SK-N-SH (cell line): ENCODE results near the gene SPCS3. TPM values are rescaled to one million over a fixed set of nuclear protein-coding genes. Genes with fewer than 3 reads are reported as not detected.

ENCODE experiments used
- CTCF ChIA-PET: fragments of 300-600, 350-600 bp; formaldehyde crosslinking; extraction: SDS; loops from one replicate; lab custom pipeline; 2021; lab: Yijun Ruan, JAX
- POLR2A ChIA-PET: fragments of 350-600 bp; sonication (Branson Sonifier 250); formaldehyde crosslinking; extraction: SDS; loops from one replicate; lab custom pipeline; 2020; ENCODE audit warnings: antibody characterized with exemption, inconsistent platforms; lab: Yijun Ruan, JAX
- DNase-seq: peaks from one replicate; pipeline ENCODE4 v3.0.0; 2012
- H2AFZ ChIP-seq: fragments of 200-600 bp; sonication (generic); 2 replicates; pipeline ENCODE4 v1.8.1; 2016; ENCODE audit warnings: antibody characterized with exemption, mild to moderate bottlenecking, low read depth
- H3F3A ChIP-seq: fragments of 200-600 bp; sonication (generic); replicated peaks from 2 replicates; pipeline ENCODE3; 2016; ENCODE audit warnings: antibody characterized with exemption, mild to moderate bottlenecking; ENCODE audit not compliant: insufficient read depth
- H3K27ac ChIP-seq, 2 experiments: fragments of 200-500 bp in 1 of 2; fragments of 200-600 bp in 1 of 2; sonication (Bioruptor generic) in 1 of 2; sonication (generic), shearing (Covaris generic) in 1 of 2; 2 replicates each; pipeline versions ENCODE4 v1.5.1 to v1.6.1; 2014 to 2016; ENCODE audit warnings: low read depth in 2 of 2, inconsistent platforms in 1 of 2, low read length in 1 of 2, mild to moderate bottlenecking in 1 of 2, mixed read lengths in 1 of 2
- H3K27me3 ChIP-seq: fragments of 200-600 bp; sonication (generic), shearing (Covaris generic); 2 replicates; pipeline ENCODE4 v1.6.1; 2016; ENCODE audit warnings: mixed run types; ENCODE audit not compliant: insufficient read depth
- H3K36me3 ChIP-seq, 2 experiments: fragments of 200-500 bp in 1 of 2; fragments of 200-600 bp in 1 of 2; sonication (Bioruptor generic) in 1 of 2; sonication (generic) in 1 of 2; replicated peaks in 1 of 2; 2 replicates each; pipeline versions ENCODE3 to v1.5.1; 2014 to 2016; ENCODE audit warnings: low read length in 1 of 2, mild to moderate bottlenecking in 1 of 2; ENCODE audit not compliant: insufficient read depth in 2 of 2, control insufficient read depth in 1 of 2
- H3K4me1 ChIP-seq, 2 experiments: fragments of 200-500 bp in 1 of 2; fragments of 200-600 bp in 1 of 2; sonication (Bioruptor generic) in 1 of 2; sonication (generic), shearing (Covaris generic) in 1 of 2; 2 replicates each; pipeline versions ENCODE4 v1.5.1 to v1.6.1; 2014 to 2016; ENCODE audit warnings: low read depth in 1 of 2, low read length in 1 of 2, mixed run types in 1 of 2; ENCODE audit not compliant: insufficient read depth in 2 of 2, control insufficient read depth in 1 of 2
- H3K4me2 ChIP-seq: fragments of 200-600 bp; sonication (generic), shearing (Covaris generic); 2 replicates; pipeline ENCODE4 v1.6.1; 2017; ENCODE audit warnings: mixed run types
- H3K4me3 ChIP-seq, 2 experiments: fragments of 200-500 bp in 1 of 2; fragments of 200-600 bp in 1 of 2; sonication (Bioruptor generic) in 1 of 2; sonication (generic), shearing (Covaris generic) in 1 of 2; 2 replicates each; pipeline versions ENCODE4 v1.5.1 to v1.8.1; 2014 to 2016; ENCODE audit warnings: low read depth in 2 of 2, inconsistent platforms in 1 of 2, low read length in 1 of 2, mild to moderate bottlenecking in 1 of 2, mixed read lengths in 1 of 2, moderate library complexity in 1 of 2
- H3K79me2 ChIP-seq: fragments of 200-600 bp; sonication (generic); 2 replicates; pipeline ENCODE4 v1.8.1; 2017; ENCODE audit warnings: mild to moderate bottlenecking; ENCODE audit not compliant: insufficient read depth
- H3K9ac ChIP-seq: fragments of 200-600 bp; sonication (generic); 2 replicates; pipeline ENCODE4 v1.6.1; 2017; ENCODE audit warnings: mixed run types
- H3K9me2 ChIP-seq: fragments of 200-600 bp; sonication (generic); 2 replicates; pipeline ENCODE4 v1.6.1; 2017; ENCODE audit warnings: mixed run types
- H3K9me3 ChIP-seq: fragments of 200-600 bp; sonication (generic); 2 replicates; pipeline ENCODE4 v1.6.1; 2017; ENCODE audit warnings: mixed run types, mild to moderate bottlenecking, moderate library complexity
- H4K20me1 ChIP-seq: fragments of 200-600 bp; sonication (generic); 2 replicates; pipeline ENCODE4 v1.6.1; 2017; ENCODE audit warnings: mild to moderate bottlenecking, mixed run types; ENCODE audit not compliant: insufficient read depth
- CHD2 ChIP-seq: fragments of 150-350 bp; IDR thresholded peaks from 2 replicates; pipeline ENCODE4 v1.6.1; 2018; ENCODE audit warnings: low read length; ENCODE audit not compliant: partially characterized antibody
- CTCF ChIP-seq: fragments of 200-600 bp; sonication (generic); IDR thresholded peaks from 2 replicates; pipeline ENCODE4 v1.6.1; 2017; ENCODE audit warnings: antibody characterized with exemption, mild to moderate bottlenecking, moderate library complexity
- ELF1 ChIP-seq: IDR thresholded peaks from 2 replicates; pipeline ENCODE4 v1.4.0; 2012
- EP300 ChIP-seq, 2 experiments: IDR thresholded peaks; 2 replicates each; pipeline versions ENCODE4 v1.4.0 to v1.6.1; 2012; ENCODE audit warnings: borderline replicate concordance in 1 of 2, low read depth in 1 of 2, low read length in 1 of 2
- EZH2phosphoT487 ChIP-seq: fragments of 200-600 bp; sonication (generic); IDR thresholded peaks from 2 replicates; pipeline ENCODE4 v1.6.1; 2017; ENCODE audit warnings: low read depth, mixed run types, mild to moderate bottlenecking, antibody characterized with exemption, moderate library complexity, borderline replicate concordance
- FOXJ3 ChIP-seq: sonication (generic); formaldehyde crosslinking; IDR thresholded peaks from 2 replicates; pipeline ENCODE4 v1.5.1; 2020; ENCODE audit warnings: mild to moderate bottlenecking, missing genetic modification reagents
- FOXM1 ChIP-seq: IDR thresholded peaks from 2 replicates; pipeline ENCODE4 v1.4.0; 2012; ENCODE audit warnings: low read depth, mild to moderate bottlenecking
- JUND ChIP-seq: IDR thresholded peaks from 2 replicates; pipeline ENCODE4 v1.4.0; 2012
- MAX ChIP-seq: IDR thresholded peaks from 2 replicates; pipeline ENCODE4 v1.4.0; 2012; ENCODE audit warnings: low read depth
- POLR2AphosphoS5 ChIP-seq: IDR thresholded peaks from 2 replicates; pipeline ENCODE4 v1.6.1; 2012; ENCODE audit warnings: low read depth, low read length
- RCOR1 ChIP-seq: fragments of 150-350 bp; IDR thresholded peaks from 2 replicates; pipeline ENCODE4 v1.6.1; 2017; ENCODE audit warnings: antibody characterized with exemption, low read length
- RFX5 ChIP-seq: IDR thresholded peaks from 2 replicates; pipeline ENCODE4 v1.6.1; 2012; ENCODE audit warnings: mild to moderate bottlenecking, improper control_type of control experiment, low read length
- TAF1 ChIP-seq: IDR thresholded peaks from 2 replicates; pipeline ENCODE4 v1.6.1; 2012; ENCODE audit warnings: low read depth, mild to moderate bottlenecking, low read length, moderate library complexity, borderline replicate concordance
- USF2 ChIP-seq: fragments of 150-350 bp; IDR thresholded peaks from 2 replicates; pipeline ENCODE4 v1.6.1; 2017; ENCODE audit warnings: antibody characterized with exemption, low read length, low read depth, borderline replicate concordance
- WGBS: methylation state at CpG from one replicate; pipeline ENCODE4 v1.1.6; 2017; ENCODE audit warnings: low lambda C conversion rate; 5-methylcytosine and 5-hydroxymethylcytosine counted together
- polyA plus RNA-seq, 3 experiments: library from polyadenylated mRNA; depleted of rRNA; stranded (reverse); fragments of >200 nt; gene quantifications; 2 replicates each; pipeline ENCODE4 v1.2.3, GENCODE V29; 2012
- TF ChIP-seq, protein P1 (sequence below): IDR thresholded peaks from 2 replicates; pipeline ENCODE4; 2012
- TF ChIP-seq, protein P2 (sequence below): IDR thresholded peaks from 2 replicates; pipeline ENCODE4 v1.4.0; 2012; ENCODE audit warnings: low read depth, borderline replicate concordance

SPCS3 gene
- polyA plus RNA-seq, 1 of the 3 experiments (the other 2 are of a cell fraction): 27.7 TPM

DNA sequence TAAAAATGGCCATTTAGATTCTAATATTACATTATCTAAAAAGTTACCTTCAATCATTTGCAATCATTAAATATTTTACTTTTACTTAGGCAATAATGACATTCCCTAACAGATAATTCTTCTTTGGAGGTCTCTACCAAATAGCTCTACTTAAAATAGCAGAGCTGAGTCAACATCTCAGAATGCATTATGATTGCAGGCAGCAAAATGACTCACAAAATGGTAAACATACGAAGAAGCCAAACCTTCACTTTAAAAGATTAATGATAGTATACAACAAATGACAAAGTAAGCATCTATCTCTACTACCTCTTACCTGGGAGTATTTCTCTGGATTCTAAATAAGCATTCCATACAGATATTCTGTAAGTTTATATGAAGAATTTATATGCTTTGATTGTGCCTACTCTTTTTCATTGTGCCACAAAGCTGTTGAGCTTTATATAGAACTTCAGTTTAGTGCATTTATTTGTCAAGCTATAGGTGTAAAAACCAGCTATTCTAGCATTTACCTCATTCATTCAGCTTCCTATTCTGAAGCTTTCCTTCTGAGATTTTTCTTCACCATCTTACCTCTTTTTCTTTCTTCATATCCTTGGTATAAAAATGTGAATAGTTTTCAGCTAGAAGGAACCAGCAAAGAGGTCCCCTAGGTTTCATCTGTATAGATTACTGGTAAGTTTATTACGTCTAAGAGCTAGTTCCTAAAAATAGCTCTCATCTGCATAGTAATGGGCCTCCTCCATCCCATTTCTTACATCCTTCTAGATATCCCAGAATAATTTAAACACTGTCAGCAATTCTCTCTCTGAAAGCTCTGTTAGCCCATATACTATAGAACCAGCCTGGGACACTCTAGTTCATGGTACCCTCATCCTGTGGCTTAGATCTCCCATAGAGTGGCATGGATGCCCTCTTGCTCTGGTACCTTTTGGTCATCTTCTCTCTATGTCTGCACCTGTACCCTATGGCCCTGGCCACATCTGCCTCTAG is 17.2 kb upstream of the SPCS3 start (continued):
- TF ChIP-seq EP300 (IDR thresholded peaks at IDR 0.05; ENCODE audit: borderline replicate concordance in 1 of 2, low read depth in 1 of 2, low read length in 1 of 2) (peak; percentile 15 to 90; a peak in 2 of 4 replicates), EZH2phosphoT487 (no peak), USF2 (no peak), CHD2 (no peak), RFX5 (no peak), CTCF (no peak)
- TF ChIP-seq, protein P1, sequence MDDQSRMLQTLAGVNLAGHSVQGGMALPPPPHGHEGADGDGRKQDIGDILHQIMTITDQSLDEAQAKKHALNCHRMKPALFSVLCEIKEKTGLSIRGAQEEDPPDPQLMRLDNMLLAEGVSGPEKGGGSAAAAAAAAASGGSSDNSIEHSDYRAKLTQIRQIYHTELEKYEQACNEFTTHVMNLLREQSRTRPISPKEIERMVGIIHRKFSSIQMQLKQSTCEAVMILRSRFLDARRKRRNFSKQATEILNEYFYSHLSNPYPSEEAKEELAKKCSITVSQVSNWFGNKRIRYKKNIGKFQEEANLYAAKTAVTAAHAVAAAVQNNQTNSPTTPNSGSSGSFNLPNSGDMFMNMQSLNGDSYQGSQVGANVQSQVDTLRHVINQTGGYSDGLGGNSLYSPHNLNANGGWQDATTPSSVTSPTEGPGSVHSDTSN: peak; percentile 93
- TF ChIP-seq, all 33 proteins: peak for 12

GRCh38 chr4:176303938-176304337 is 15.8 kb upstream of the SPCS3 start:
- H3K9ac ChIP-seq: no peak overlapping the region
- POLR2A ChIA-PET: no interaction called here
- no peaks in the 10 kb centered on the region for H3K9me3 ChIP-seq
- no peak overlapping the region for H3K4me3 ChIP-seq
- no peaks in the 10 kb centered on the region for H3K79me2 ChIP-seq
- peaks cover 5% of the 10 kb centered on the region for H3F3A ChIP-seq
- H4K20me1 ChIP-seq: no peaks in the 10 kb centered on the region
- H3K36me3 ChIP-seq: no peaks in the 10 kb centered on the region
- no peaks in the 10 kb centered on the region for H3K27me3 ChIP-seq
- H3K9me2 ChIP-seq: no peaks in the 10 kb centered on the region
- DNase-seq: no peak
- H3K27ac ChIP-seq: no peak overlapping the region
- WGBS: 0% methylated on average over 1 of the region's 1 CpG
- peaks cover 0 to 12% of the 10 kb centered on the region in 2 experiments; a peak in 1 of 4 replicates for H3K4me1 ChIP-seq
- H3K4me2 ChIP-seq: no peak overlapping the region
- CTCF ChIA-PET: interaction anchor here (1.3 kb wide), 1 partner anchor 9 kb away, joined by 5 read pairs; no protein-coding TSS in a partner anchor
- H2AFZ ChIP-seq: no peak overlapping the region
- TF ChIP-seq FOXJ3 (CRISPR knock-in tag) (no peak), EP300 (IDR thresholded peaks at IDR 0.05; ENCODE audit: borderline replicate concordance in 1 of 2, low read depth in 1 of 2, low read length in 1 of 2) (no peak), FOXM1 (no peak), MAX (no peak), RCOR1 (no peak), ELF1 (no peak), JUND (no peak), TAF1 (no peak), POLR2AphosphoS5 (no peak)
- TF ChIP-seq, protein P2, sequence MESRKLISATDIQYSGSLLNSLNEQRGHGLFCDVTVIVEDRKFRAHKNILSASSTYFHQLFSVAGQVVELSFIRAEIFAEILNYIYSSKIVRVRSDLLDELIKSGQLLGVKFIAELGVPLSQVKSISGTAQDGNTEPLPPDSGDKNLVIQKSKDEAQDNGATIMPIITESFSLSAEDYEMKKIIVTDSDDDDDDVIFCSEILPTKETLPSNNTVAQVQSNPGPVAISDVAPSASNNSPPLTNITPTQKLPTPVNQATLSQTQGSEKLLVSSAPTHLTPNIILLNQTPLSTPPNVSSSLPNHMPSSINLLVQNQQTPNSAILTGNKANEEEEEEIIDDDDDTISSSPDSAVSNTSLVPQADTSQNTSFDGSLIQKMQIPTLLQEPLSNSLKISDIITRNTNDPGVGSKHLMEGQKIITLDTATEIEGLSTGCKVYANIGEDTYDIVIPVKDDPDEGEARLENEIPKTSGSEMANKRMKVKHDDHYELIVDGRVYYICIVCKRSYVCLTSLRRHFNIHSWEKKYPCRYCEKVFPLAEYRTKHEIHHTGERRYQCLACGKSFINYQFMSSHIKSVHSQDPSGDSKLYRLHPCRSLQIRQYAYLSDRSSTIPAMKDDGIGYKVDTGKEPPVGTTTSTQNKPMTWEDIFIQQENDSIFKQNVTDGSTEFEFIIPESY: no peak
- TF ChIP-seq, protein P1: no peak
